IPS-15b (cell line): ENCODE data around the gene PPP1R37.
A peak's percentile ranks its signal among the peaks of the same experiment; 100 is the strongest.

Experiments
- H3K27me3 ChIP-seq: one replicate; pipeline ENCODE4 v1.6.1; 2013; ENCODE audit warnings: low read length; ENCODE audit not compliant: control insufficient read depth, insufficient read depth
- H3K36me3 ChIP-seq: one replicate; pipeline ENCODE4 v1.6.1; 2013; ENCODE audit warnings: low read length; ENCODE audit not compliant: control insufficient read depth, insufficient read depth
- H3K4me1 ChIP-seq: one replicate; pipeline ENCODE4 v1.6.1; 2013; ENCODE audit warnings: mild to moderate bottlenecking, low read length; ENCODE audit not compliant: control insufficient read depth, insufficient read depth
- H3K4me3 ChIP-seq: one replicate; pipeline ENCODE4 v1.5.1; 2013; ENCODE audit warnings: low read depth, low read length
- H3K9ac ChIP-seq: one replicate; pipeline ENCODE4 v1.6.1; 2013; ENCODE audit warnings: low read depth, mild to moderate bottlenecking, low read length
- H3K9me3 ChIP-seq: one replicate; pipeline ENCODE4 v1.6.1; 2013; ENCODE audit warnings: mild to moderate bottlenecking, low read length; ENCODE audit not compliant: control insufficient read depth, insufficient read depth

PPP1R37 gene

GRCh38 chr19:45090034-45090433, 2.9 kb upstream of the PPP1R37 start:
- H3K9ac ChIP-seq: no peak overlapping the region
- no peak overlapping the region for H3K4me3 ChIP-seq
- no peaks in the 10 kb centered on the region for H3K27me3 ChIP-seq
- H3K36me3 ChIP-seq: peaks cover 8% of the 10 kb centered on the region
- H3K4me1 ChIP-seq: peaks cover 5% of the 10 kb centered on the region
- no peaks in the 10 kb centered on the region for H3K9me3 ChIP-seq

- Histone ChIP-seq H3K9me3 (no peaks in the 10 kb centered on the region), H3K4me3 (peak overlapping the region; percentile 89), H3K27me3 (no peaks in the 10 kb centered on the region), H3K36me3 (peaks cover 3% of the 10 kb centered on the region), H3K9ac (no peak overlapping the region), H3K4me1 (peaks cover 5% of the 10 kb centered on the region)
These were observed 2.4 kb upstream of the PPP1R37 start for GRCh38 chr19:45090606-45091005.

- Histone ChIP-seq H3K4me1 (peaks cover 5% of the 10 kb centered on the region), H3K4me3 (peak overlapping the region; percentile 89), H3K9ac (peak overlapping the region; percentile 91), H3K27me3 (no peaks in the 10 kb centered on the region), H3K9me3 (no peaks in the 10 kb centered on the region), H3K36me3 (peaks cover 7% of the 10 kb centered on the region)
These were observed 1.7 kb upstream of the PPP1R37 start for GRCh38 chr19:45091031-45091923.

- H3K9ac ChIP-seq: peak overlapping the region; percentile 91
- H3K4me1 ChIP-seq: peaks cover 19% of the 10 kb centered on the region
- peaks cover 5% of the 10 kb centered on the region for H3K36me3 ChIP-seq
These were observed 1.2 kb downstream of the PPP1R37 start for GRCh38 chr19:45094137-45094536.

DNA sequence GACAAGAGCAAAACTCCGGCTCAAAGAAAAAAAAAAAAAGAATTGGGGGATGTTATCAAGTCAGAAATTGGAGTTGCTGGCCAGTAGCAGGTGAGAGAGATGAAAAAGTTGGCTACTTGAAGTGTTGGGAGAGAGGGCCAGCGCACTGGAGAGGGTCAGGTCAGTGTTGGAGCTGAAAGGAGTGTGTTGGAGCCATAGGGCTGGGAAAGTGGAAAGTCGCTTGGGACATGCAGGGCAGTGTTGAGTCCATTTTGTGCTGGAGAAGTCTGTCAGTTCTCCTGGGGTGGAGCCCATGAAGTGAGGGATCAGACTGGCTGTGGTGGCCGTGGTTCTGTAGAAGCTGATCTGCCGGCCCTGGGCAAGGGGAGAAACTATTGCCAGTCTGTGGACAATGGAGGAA, 1.7 kb downstream of the PPP1R37 start:
- H3K27me3 ChIP-seq: no peaks in the 10 kb centered on the region
- H3K9me3 ChIP-seq: no peaks in the 10 kb centered on the region
- H3K4me3 ChIP-seq: no peak overlapping the region
- peaks cover 5% of the 10 kb centered on the region for H3K36me3 ChIP-seq
- no peak overlapping the region for H3K9ac ChIP-seq
- peaks cover 23% of the 10 kb centered on the region for H3K4me1 ChIP-seq

More at GRCh38 chr19:45094137-45094536, 1.2 kb downstream of the PPP1R37 start:
- no peaks in the 10 kb centered on the region for H3K27me3 ChIP-seq
- no peaks in the 10 kb centered on the region for H3K9me3 ChIP-seq
- H3K4me3 ChIP-seq: peak overlapping the region; percentile 89

- Histone ChIP-seq H3K27me3 (no peaks in the 10 kb centered on the region), H3K36me3 (peaks cover 5% of the 10 kb centered on the region), H3K9me3 (no peaks in the 10 kb centered on the region), H3K4me1 (peaks cover 27% of the 10 kb centered on the region), H3K4me3 (no peak overlapping the region), H3K9ac (peak overlapping the region; percentile 32)
These were observed 2.8 kb downstream of the PPP1R37 start for GRCh38 chr19:45095496-45096413.

GRCh38 chr19:45096700-45097099, 3.7 kb downstream of the PPP1R37 start:
- H3K9ac ChIP-seq: no peak overlapping the region
- no peak overlapping the region for H3K4me3 ChIP-seq
- peaks cover 5% of the 10 kb centered on the region for H3K36me3 ChIP-seq
- H3K9me3 ChIP-seq: no peaks in the 10 kb centered on the region
- peaks cover 27% of the 10 kb centered on the region for H3K4me1 ChIP-seq
- no peaks in the 10 kb centered on the region for H3K27me3 ChIP-seq

DNA sequence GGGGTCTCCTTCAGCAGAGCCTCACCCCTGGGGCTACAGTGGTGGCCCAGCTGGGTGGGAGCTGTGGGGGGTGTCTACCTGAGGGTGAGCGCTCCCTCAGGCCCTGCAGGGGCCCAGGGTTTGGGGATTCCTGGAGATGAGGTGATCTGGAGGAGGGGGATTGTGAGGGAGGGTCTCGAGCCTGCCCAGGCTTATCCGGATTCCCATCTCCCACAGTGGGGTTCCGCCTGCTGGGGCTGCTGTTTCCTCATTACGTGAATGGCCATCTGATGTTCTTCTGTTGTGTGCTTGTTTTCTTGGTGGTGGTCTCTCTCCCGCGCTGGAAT, 4.4 kb downstream of the PPP1R37 start:
- H3K9me3 ChIP-seq: no peaks in the 10 kb centered on the region
- H3K27me3 ChIP-seq: no peaks in the 10 kb centered on the region
- peak overlapping the region; percentile 49 for H3K9ac ChIP-seq
- H3K36me3 ChIP-seq: peaks cover 6% of the 10 kb centered on the region
- H3K4me1 ChIP-seq: peaks cover 28% of the 10 kb centered on the region
- H3K4me3 ChIP-seq: no peak overlapping the region

DNA sequence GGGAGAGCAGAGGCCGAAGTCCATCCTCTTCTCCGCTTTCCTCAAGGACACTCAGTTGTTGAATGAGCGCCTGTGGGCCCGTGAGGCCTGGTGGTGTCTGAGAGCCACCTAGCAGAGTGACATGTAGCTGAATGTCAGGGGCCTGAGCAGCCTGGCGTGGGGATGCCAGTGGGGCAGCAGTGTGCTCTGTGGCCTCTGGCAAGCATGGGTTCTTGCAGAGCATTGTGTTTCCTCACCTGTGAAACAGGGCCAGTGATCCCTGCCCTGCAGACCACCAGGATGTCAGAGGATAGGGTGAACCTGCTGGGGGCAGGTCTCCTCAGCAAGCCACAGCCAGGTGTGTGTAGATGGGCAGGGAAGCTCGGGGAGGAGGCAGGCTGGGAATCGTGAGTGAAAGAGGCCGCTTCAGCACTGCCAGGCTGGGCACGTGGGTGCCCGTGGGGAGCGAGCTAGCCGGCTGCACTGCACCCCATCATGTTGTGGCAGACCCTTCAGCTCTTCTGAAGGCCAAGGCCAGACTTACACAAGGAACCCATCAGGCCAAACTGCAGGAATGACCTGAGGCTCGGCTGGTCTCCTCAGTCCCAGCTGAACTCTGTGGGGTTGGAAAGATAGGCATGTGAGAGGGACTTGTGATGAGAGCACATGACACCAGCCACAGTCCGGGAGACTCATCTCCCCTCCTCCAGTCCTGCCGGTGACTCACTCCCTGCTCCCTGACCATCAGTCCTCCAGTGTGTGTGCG, 5.0 kb downstream of the PPP1R37 start:
- Histone ChIP-seq H3K9ac (peak overlapping the region; percentile 49), H3K36me3 (peaks cover 7% of the 10 kb centered on the region), H3K4me1 (peaks cover 34% of the 10 kb centered on the region), H3K9me3 (no peaks in the 10 kb centered on the region), H3K4me3 (no peak overlapping the region), H3K27me3 (no peaks in the 10 kb centered on the region)

GRCh38 chr19:45098521-45099466, 5.8 kb downstream of the PPP1R37 start:
- Histone ChIP-seq H3K4me1 (peaks cover 37% of the 10 kb centered on the region), H3K9me3 (no peaks in the 10 kb centered on the region), H3K4me3 (no peak overlapping the region), H3K9ac (peak overlapping the region; percentile 49), H3K27me3 (no peaks in the 10 kb centered on the region), H3K36me3 (peaks cover 7% of the 10 kb centered on the region)
